Gastroesophageal sphincter (tissue), 3 donors: ENCODE results near the gene LHX6.

Experiments used
- POLR2AphosphoS5 ChIP-seq: sonication (generic); formaldehyde crosslinking; IDR thresholded peaks from one replicate; pipeline ENCODE4 v1.6.1; 2017; ENCODE audit warnings: antibody characterized with exemption
- TF ChIP-seq, protein P1 (sequence below), 4 experiments: fragments of 200-600 bp in 2 of 4; fragments of 450-650 bp in 2 of 4; sonication (generic) in 1 of 4; IDR thresholded peaks; one replicate each; pipeline ENCODE4 v1.5.1; 2017 to 2019; ENCODE audit warnings: antibody characterized with exemption in 4 of 4, mild to moderate bottlenecking in 2 of 4, moderate library complexity in 2 of 4

DNA sequence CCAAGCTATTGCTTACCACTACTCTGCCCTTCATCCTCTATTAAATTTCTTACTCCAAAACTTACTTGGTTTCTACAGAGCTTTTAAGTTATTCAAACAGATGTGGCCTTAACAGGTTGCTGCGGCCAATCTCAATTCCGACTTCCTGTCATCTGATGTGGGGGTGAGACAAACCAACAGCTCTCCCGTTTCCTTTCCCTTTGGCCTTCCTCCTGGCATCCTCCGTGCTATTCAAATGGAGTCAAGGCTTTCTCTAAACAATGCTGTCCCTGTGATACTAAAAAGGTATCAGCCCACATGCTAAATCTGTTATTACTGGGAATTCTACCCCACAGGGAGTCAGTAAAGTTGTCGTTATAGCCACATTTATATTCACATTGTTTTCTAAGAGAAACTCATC is 24.0 kb upstream of the LHX6 start:
- TF ChIP-seq, protein P1, sequence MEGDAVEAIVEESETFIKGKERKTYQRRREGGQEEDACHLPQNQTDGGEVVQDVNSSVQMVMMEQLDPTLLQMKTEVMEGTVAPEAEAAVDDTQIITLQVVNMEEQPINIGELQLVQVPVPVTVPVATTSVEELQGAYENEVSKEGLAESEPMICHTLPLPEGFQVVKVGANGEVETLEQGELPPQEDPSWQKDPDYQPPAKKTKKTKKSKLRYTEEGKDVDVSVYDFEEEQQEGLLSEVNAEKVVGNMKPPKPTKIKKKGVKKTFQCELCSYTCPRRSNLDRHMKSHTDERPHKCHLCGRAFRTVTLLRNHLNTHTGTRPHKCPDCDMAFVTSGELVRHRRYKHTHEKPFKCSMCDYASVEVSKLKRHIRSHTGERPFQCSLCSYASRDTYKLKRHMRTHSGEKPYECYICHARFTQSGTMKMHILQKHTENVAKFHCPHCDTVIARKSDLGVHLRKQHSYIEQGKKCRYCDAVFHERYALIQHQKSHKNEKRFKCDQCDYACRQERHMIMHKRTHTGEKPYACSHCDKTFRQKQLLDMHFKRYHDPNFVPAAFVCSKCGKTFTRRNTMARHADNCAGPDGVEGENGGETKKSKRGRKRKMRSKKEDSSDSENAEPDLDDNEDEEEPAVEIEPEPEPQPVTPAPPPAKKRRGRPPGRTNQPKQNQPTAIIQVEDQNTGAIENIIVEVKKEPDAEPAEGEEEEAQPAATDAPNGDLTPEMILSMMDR (IDR thresholded peaks at IDR 0.05), result no peak
- no peak for TF ChIP-seq POLR2AphosphoS5
